ENCODE data around the gene ATAD5. TPM values are rescaled to one million over a fixed set of nuclear protein-coding genes. Genes with fewer than 3 reads are reported as not detected.
A peak's percentile ranks its signal among the peaks of the same experiment; 100 is the strongest.

Gene ATAD5
- total RNA-seq, 1 donor from 2014 or later, result 6.4 TPM

DNA sequence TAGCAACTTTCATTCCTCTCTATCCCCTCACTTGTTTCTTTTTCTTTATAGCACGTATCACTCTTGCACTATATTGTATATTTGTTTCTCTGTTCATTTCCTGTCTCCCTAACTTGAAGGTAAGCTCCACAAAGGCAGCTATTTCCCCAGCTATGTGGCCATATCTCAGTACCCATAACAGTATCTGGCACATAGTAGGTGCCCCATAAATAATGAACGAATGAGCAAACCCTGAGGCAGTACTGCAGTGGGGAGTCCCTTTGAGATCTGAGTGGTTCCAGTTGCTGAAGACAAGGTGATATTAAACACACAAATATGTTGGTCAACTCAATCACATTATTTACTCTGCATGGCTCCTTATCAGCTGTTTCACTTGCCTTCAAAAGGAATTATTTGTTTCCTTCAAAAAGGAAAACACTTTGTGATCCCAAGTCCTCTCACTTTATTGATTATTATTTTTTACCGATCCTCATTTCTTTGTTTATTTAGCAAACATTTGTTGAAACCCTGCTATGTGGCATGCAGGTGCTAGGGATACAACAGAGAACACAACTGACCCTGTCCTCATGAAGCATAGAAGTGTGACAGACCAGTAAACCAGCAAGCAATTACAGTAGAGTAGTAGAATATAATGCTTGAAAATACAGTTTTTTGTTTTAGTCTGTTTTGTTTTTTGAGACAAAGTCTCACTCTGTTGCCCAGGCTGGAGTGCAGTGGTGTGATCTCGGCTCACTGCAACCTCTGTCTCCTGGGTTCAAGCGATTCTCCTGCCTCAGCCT, 84.3 kb downstream of the ATAD5 start:
- no peak for DNase-seq
- Mint-ChIP-seq H3K9me3 (ENCODE audit: unreplicated experiment) (peaks cover 2% of the 10 kb centered on the region), H3K36me3 (ENCODE audit: unreplicated experiment) (no peaks in the 10 kb centered on the region), H3K27me3 (ENCODE audit: unreplicated experiment) (peaks cover 3% of the 10 kb centered on the region), H3K4me1 (ENCODE audit: low read depth, unreplicated experiment) (no peaks in the 10 kb centered on the region), H3K4me3 (ENCODE audit: unreplicated experiment) (no peak overlapping the region), H3K27ac (ENCODE audit: unreplicated experiment) (no peak overlapping the region)
- TF ChIP-seq, protein P1, sequence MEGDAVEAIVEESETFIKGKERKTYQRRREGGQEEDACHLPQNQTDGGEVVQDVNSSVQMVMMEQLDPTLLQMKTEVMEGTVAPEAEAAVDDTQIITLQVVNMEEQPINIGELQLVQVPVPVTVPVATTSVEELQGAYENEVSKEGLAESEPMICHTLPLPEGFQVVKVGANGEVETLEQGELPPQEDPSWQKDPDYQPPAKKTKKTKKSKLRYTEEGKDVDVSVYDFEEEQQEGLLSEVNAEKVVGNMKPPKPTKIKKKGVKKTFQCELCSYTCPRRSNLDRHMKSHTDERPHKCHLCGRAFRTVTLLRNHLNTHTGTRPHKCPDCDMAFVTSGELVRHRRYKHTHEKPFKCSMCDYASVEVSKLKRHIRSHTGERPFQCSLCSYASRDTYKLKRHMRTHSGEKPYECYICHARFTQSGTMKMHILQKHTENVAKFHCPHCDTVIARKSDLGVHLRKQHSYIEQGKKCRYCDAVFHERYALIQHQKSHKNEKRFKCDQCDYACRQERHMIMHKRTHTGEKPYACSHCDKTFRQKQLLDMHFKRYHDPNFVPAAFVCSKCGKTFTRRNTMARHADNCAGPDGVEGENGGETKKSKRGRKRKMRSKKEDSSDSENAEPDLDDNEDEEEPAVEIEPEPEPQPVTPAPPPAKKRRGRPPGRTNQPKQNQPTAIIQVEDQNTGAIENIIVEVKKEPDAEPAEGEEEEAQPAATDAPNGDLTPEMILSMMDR (IDR thresholded peaks at IDR 0.05; ENCODE audit: partially characterized antibody, unreplicated experiment), result no peak

DNA sequence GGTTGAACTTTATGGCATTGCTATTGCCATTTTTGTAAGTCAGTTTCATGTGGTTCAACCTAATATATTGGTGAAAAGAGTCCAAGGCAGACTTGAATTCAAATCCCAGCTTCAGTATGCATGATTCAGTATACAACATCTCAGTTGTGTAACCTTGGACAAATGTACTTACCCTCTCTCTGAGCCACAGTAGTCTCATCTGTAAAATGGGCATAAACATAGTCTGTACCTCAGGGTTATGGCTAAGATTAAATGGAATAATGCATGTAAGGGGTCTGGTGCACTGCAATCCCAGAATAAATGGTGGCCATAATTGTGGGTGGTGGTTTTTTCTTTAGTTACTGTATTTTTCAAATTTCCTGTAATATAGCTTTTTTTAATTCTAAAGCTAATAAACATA, 85.3 kb downstream of the ATAD5 start:
- Mint-ChIP-seq H3K4me3 (ENCODE audit: unreplicated experiment) (no peak overlapping the region), H3K27me3 (ENCODE audit: unreplicated experiment) (peaks cover 3% of the 10 kb centered on the region), H3K27ac (ENCODE audit: unreplicated experiment) (no peak overlapping the region), H3K36me3 (ENCODE audit: unreplicated experiment) (no peaks in the 10 kb centered on the region), H3K4me1 (ENCODE audit: low read depth, unreplicated experiment) (no peaks in the 10 kb centered on the region), H3K9me3 (ENCODE audit: unreplicated experiment) (peaks cover 2% of the 10 kb centered on the region)
- TF ChIP-seq, protein P1 (IDR thresholded peaks at IDR 0.05; ENCODE audit: partially characterized antibody, unreplicated experiment), result no peak
- no peak for DNase-seq

DNA sequence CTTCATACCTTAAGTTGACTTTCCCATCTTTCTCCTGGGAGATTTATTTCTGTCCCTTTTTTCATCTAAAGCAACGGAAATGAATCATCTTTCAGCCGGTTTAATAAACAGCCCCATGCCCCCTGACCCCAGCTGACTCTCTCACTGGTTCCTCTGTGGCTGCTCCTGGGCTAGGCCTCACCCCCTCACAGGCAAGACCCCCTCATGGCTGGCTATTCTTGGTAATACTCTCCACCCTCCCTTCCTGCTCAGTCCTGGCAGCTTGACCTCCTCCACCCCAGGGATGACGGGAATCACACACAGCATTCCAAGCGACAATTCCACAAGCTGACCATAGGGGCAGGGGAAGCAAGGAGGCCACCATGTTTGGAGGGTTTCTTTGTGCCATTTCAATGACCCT, 88.5 kb downstream of the ATAD5 start:
- H3K27ac Mint-ChIP-seq (ENCODE audit: unreplicated experiment), result no peak overlapping the region
- H3K36me3 Mint-ChIP-seq (ENCODE audit: unreplicated experiment), result no peaks in the 10 kb centered on the region
- H3K4me3 Mint-ChIP-seq (ENCODE audit: unreplicated experiment), result no peak overlapping the region
- H3K27me3 Mint-ChIP-seq (ENCODE audit: unreplicated experiment), result peaks cover 8% of the 10 kb centered on the region
- DNase-seq, result no peak
- H3K4me1 Mint-ChIP-seq (ENCODE audit: low read depth, unreplicated experiment), result no peaks in the 10 kb centered on the region
- TF ChIP-seq, protein P1 (IDR thresholded peaks at IDR 0.05; ENCODE audit: partially characterized antibody, unreplicated experiment), result no peak
- H3K9me3 Mint-ChIP-seq (ENCODE audit: unreplicated experiment), result peaks cover 2% of the 10 kb centered on the region

DNA sequence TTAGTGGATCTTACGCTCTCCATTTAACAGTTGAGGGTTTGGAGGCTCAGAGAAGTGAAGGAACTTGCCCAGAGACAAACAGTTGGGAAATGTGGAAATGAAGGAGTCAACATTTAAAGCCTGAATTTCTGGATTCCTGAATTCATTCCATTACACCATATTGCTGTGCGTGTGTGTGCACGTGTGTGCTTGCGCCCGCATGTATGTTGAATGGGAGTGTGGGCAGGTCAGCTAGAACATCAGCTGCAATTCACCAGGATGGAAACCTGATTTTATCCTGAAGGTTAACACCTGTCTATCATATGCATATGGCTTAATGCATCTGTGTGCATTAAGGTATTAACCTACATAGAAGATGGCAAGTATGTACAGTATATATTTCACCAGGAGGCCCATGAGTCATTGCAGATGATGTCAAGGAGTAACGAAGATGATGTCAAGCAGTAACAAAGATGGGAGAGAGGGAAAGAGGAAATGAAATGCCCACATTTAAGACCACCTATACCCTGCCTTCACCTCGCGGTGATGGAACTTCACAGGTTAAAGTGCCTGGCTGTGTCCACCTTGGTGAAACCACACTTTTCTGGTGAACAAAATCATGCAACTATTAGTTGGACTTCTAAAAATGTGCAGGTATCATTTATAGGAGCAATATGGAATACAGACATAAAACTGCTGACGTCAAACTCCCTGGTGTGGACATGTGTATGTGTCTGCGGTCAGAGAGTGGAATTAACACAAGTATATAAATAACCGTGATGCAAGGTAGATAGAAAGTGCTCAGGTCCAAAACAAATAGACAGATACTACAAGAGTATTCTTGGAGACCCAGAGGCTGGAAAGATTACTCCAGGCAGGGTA, 89.1 kb downstream of the ATAD5 start:
- Mint-ChIP-seq H3K4me3 (ENCODE audit: unreplicated experiment) (peak overlapping the region; percentile 79), H3K27me3 (ENCODE audit: unreplicated experiment) (peaks cover 10% of the 10 kb centered on the region), H3K9me3 (ENCODE audit: unreplicated experiment) (peaks cover 2% of the 10 kb centered on the region), H3K27ac (ENCODE audit: unreplicated experiment) (no peak overlapping the region), H3K36me3 (ENCODE audit: unreplicated experiment) (no peaks in the 10 kb centered on the region), H3K4me1 (ENCODE audit: low read depth, unreplicated experiment) (no peaks in the 10 kb centered on the region)
- no peak for DNase-seq
- TF ChIP-seq, protein P1 (IDR thresholded peaks at IDR 0.05; ENCODE audit: partially characterized antibody, unreplicated experiment), result no peak
